C4-2B (cell line): Measurements from ENCODE around the gene PER2.

Source experiments
- ZFX ChIP-seq: fragments of 450-650 bp; IDR thresholded peaks from 2 replicates; pipeline ENCODE4 v1.6.1; 2017
- TF ChIP-seq, protein P1 (sequence below): fragments of 450-650 bp; conservative IDR thresholded peaks from 2 replicates; pipeline ENCODE4 v1.5.1; 2017; ENCODE audit warnings: mild to moderate bottlenecking

GRCh38 chr2:238314576-238314975, 26.2 kb upstream of the PER2 start:
- TF ChIP-seq, protein P1, sequence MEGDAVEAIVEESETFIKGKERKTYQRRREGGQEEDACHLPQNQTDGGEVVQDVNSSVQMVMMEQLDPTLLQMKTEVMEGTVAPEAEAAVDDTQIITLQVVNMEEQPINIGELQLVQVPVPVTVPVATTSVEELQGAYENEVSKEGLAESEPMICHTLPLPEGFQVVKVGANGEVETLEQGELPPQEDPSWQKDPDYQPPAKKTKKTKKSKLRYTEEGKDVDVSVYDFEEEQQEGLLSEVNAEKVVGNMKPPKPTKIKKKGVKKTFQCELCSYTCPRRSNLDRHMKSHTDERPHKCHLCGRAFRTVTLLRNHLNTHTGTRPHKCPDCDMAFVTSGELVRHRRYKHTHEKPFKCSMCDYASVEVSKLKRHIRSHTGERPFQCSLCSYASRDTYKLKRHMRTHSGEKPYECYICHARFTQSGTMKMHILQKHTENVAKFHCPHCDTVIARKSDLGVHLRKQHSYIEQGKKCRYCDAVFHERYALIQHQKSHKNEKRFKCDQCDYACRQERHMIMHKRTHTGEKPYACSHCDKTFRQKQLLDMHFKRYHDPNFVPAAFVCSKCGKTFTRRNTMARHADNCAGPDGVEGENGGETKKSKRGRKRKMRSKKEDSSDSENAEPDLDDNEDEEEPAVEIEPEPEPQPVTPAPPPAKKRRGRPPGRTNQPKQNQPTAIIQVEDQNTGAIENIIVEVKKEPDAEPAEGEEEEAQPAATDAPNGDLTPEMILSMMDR = no peak
- TF ChIP-seq ZFX = no peak
